Transverse colon (tissue), 4 donors: ENCODE measurements around the gene PCDH7. TPM values are rescaled to one million over a fixed set of nuclear protein-coding genes. Genes with fewer than 3 reads are reported as not detected.

Experiments
- DNase-seq: peaks from one replicate; pipeline ENCODE4 v3.0.0-alpha.2; 2019
- H3K27ac ChIP-seq, 4 donors: fragments of 200-600 bp; sonication (generic); 2 replicates each; pipeline ENCODE4 v1.5.1; 2016 to 2018; ENCODE audit warnings: inconsistent platforms in 4 of 4
- H3K27me3 ChIP-seq: fragments of 200-600 bp; sonication (generic); 2 replicates; pipeline ENCODE4 v1.5.1; 2017; ENCODE audit warnings: inconsistent platforms
- H3K36me3 ChIP-seq, 4 donors: fragments of 200-600 bp; sonication (generic); 2 replicates each; pipeline ENCODE4 v1.5.1; 2017 to 2019; ENCODE audit warnings: inconsistent platforms in 4 of 4
- H3K4me1 ChIP-seq, 4 donors: fragments of 200-600 bp; sonication (generic); 2 replicates each; pipeline ENCODE4 v1.5.1; 2017 to 2020; ENCODE audit warnings: inconsistent platforms in 4 of 4
- H3K4me3 ChIP-seq, 4 donors: fragments of 200-600 bp; sonication (generic); 1 replicate in 1 of 4; 2 replicates in 3 of 4; pipeline versions ENCODE4 v1.5.1 to v1.6.1; 2017 to 2019; ENCODE audit warnings: inconsistent platforms in 4 of 4
- H3K9me3 ChIP-seq, 2 donors: fragments of 200-600 bp; sonication (generic); 2 replicates each; pipeline ENCODE4 v1.5.1; 2017 to 2019; ENCODE audit warnings: inconsistent platforms in 2 of 2
- EP300 ChIP-seq: sonication (generic); formaldehyde crosslinking; IDR thresholded peaks from one replicate; pipeline ENCODE4 v1.6.1; 2017; ENCODE audit warnings: antibody characterized with exemption, low read depth
- POLR2A ChIP-seq: fragments of 450-650 bp; IDR thresholded peaks from one replicate; pipeline ENCODE4 v1.6.1; 2016; ENCODE audit warnings: antibody characterized with exemption, mild to moderate bottlenecking, moderate library complexity
- POLR2AphosphoS5 ChIP-seq, 3 donors: sonication (generic); formaldehyde crosslinking; IDR thresholded peaks; one replicate each; pipeline ENCODE4 v1.6.1; 2016; ENCODE audit warnings: antibody characterized with exemption in 3 of 3
- WGBS, 2 donors: methylation state at CpG; one replicate each; pipeline ENCODE4 v1.1.5; 2018; ENCODE audit warnings: low coverage in 1 of 2; 5-methylcytosine and 5-hydroxymethylcytosine counted together
- in situ Hi-C, 4 donors: fragments of 200-750 bp; cut with MboI; loops; one replicate each; pipeline versions ENCODE4 v1.15.0 to v1.15.1; 2017; ENCODE audit warnings: low sequenced_read_pairs in 3 of 4, low pct_ligation_motif_present in 1 of 4, low pct_unique_long_range_greater_than_20kb in 1 of 4
- intact Hi-C: fragments of 100-400 bp; cut with DNase I; formaldehyde crosslinking; loops from one replicate; pipeline ENCODE4 v1.15.1; 2023; ENCODE audit warnings: low total_unique reads
- total RNA-seq, 4 donors: library from RNA; depleted of rRNA; stranded (reverse); fragments of >200 nt; gene quantifications; one replicate each; pipeline ENCODE4 v1.1.0, GENCODE V29; 2016
- TF ChIP-seq, protein P1 (sequence below), 5 experiments: fragments of 200-600 bp in 3 of 5; fragments of 450-650 bp in 2 of 5; sonication (generic) in 3 of 5; IDR thresholded peaks; 1 replicate in 2 of 5; 2 replicates in 3 of 5; pipeline ENCODE4 v1.5.1; 2016 to 2017; ENCODE audit warnings: antibody characterized with exemption in 5 of 5, inconsistent platforms in 3 of 5, mild to moderate bottlenecking in 2 of 5, moderate library complexity in 1 of 5

PCDH7 gene
- total RNA-seq, 4 donors from 2014 or later = 21.0 to 114 (median 26.1) TPM

DNA sequence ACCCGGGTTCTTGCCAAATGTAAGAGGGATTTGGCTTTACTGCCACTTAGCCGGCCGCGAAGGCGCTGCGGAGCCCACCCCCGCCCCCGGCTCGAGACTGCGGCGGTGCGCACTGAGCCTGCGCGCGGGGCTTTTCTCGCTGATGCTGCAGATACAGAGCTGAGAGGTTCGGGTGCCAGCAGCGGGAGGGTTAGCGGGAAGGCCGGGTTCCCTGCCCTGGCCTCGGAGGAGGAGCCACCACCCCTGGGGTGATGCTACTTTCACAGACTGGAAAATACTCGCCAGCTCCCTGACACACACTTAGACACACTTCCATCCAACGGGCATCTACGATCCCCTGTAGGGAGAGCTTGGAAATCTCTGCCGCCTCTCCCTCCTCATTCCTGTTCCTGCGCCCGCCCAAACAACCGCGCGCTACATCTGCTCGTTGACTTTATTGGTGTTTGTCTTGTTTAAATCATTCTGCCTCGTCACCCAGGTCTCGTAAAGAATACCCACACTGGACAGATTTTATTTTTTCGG, 2.1 kb upstream of the PCDH7 start:
- H3K4me3 ChIP-seq = peak overlapping the region; percentile 39 to 73 (median 46)
- in situ Hi-C loops = loop anchor here in 3 of 4 donors (25.0 kb wide), 3 partner anchors 319 to 969 kb away; no protein-coding TSS in a partner anchor
- TF ChIP-seq POLR2AphosphoS5 (IDR thresholded peaks at IDR 0.05) (no peak), EP300 (no peak), POLR2A (no peak)
- TF ChIP-seq, protein P1, sequence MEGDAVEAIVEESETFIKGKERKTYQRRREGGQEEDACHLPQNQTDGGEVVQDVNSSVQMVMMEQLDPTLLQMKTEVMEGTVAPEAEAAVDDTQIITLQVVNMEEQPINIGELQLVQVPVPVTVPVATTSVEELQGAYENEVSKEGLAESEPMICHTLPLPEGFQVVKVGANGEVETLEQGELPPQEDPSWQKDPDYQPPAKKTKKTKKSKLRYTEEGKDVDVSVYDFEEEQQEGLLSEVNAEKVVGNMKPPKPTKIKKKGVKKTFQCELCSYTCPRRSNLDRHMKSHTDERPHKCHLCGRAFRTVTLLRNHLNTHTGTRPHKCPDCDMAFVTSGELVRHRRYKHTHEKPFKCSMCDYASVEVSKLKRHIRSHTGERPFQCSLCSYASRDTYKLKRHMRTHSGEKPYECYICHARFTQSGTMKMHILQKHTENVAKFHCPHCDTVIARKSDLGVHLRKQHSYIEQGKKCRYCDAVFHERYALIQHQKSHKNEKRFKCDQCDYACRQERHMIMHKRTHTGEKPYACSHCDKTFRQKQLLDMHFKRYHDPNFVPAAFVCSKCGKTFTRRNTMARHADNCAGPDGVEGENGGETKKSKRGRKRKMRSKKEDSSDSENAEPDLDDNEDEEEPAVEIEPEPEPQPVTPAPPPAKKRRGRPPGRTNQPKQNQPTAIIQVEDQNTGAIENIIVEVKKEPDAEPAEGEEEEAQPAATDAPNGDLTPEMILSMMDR (IDR thresholded peaks at IDR 0.05) = no peak
- no peaks in the 10 kb centered on the region for H3K36me3 ChIP-seq
- peaks cover 4 to 63% (median 23%) of the 10 kb centered on the region in 4 donors for H3K4me1 ChIP-seq
- H3K27me3 ChIP-seq = peaks cover 59% of the 10 kb centered on the region
- peak; percentile 19 for DNase-seq
- peak overlapping the region; percentile 67 to 89 (median 80) for H3K27ac ChIP-seq
- no peaks in the 10 kb centered on the region for H3K9me3 ChIP-seq
- intact Hi-C loops = no loop called here
- 3 to 5% methylated on average over 10 to 23 of the region's 34 CpGs for WGBS, 2 donors

DNA sequence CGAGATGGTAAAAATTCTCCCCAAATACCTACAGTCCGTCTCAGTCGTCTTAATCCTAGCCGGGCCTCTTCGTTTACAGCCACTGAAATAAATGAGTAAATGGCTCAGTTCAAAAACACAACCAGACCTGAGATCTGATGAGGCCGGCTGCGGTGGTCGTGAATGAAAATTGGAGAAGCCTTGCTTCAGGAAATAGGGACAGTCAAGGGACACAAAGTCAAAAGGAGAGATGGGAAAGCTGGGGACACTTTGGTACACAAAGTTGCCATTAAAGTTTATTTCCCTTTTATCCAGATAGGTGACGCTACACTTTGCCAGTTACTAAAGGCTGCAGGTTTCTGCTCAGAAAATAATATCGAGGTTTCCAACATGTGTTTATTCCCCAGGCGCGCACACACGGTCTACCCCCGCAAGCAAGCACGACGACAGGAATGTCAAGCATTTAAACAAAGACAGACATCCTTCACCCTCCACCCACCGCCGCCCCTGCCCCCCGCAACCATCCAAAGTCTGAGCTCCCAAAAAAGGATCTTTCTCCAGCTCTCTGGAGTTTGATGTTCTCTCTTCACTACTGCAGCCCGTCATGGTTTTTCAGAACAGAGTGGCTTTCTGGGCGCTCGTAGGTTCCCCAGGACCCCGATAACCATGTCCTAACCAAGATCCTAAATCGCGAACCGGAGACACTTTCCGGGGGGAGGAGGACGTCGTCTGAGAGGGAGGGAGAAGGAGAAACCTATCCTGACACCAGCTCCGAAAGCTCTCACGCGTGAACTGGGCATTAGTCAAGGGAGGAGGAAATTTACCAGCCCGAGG, 1.3 kb upstream of the PCDH7 start:
- Histone ChIP-seq H3K27ac (peak overlapping the region; percentile 67 to 89 (median 80)), H3K4me1 (peaks cover 4 to 63% (median 23%) of the 10 kb centered on the region in 4 donors), H3K4me3 (peak overlapping the region; percentile 45 to 73 (median 54)), H3K9me3 (no peaks in the 10 kb centered on the region), H3K27me3 (peaks cover 66% of the 10 kb centered on the region), H3K36me3 (no peaks in the 10 kb centered on the region)
- intact Hi-C loops = no loop called here
- TF ChIP-seq EP300 (no peak), POLR2A (no peak), POLR2AphosphoS5 (IDR thresholded peaks at IDR 0.05) (no peak)
- TF ChIP-seq, protein P1 (IDR thresholded peaks at IDR 0.05) = peak in 2 of 5 experiments; percentile 13 to 15
- 0 to 4% methylated on average over 8 to 33 of the region's 33 CpGs for WGBS, 2 donors
- in situ Hi-C loops = loop anchor here in 3 of 4 donors (25.0 kb wide), 3 partner anchors 318 to 968 kb away; no protein-coding TSS in a partner anchor
- DNase-seq = no peak

DNA sequence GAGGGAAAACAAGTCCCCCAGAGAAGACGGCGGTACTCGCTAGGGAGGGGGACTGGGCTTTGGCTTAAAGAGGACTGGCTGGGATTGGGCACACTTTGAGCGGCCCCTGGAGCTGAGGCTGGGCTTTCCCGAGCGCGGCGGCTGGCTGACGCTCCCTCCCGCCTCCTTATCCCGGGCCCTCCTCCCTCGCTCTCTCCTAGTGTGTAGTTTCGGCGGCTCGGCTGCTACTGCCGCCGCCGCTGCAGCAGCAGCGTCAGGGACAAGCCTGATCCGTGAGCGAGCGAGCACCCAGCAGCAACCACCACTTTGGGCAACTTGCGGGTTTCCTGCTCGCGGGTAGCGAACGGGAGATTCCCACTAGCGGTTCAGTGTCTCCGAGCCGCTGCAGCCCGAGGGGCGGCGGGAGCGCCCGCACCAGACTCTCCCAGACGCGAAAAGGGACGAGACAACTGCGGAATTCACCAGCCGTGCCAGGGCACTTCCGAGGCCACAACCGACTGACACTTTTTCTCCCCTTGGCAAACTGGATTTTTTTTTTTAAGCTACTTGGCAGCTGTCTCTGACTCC, 632 bp upstream of the PCDH7 start:
- in situ Hi-C loops (loop anchor here in 3 of 4 donors (25.0 kb wide), 3 partner anchors 318 to 968 kb away; no protein-coding TSS in a partner anchor), intact Hi-C loops (loop anchor here (10.0 kb wide), 1 partner anchor 155 kb away; no protein-coding TSS in a partner anchor)
- WGBS, 2 donors = 0 to 6% methylated on average over 1 to 42 of the region's 42 CpGs
- peak overlapping the region; percentile 67 to 89 (median 80) for H3K27ac ChIP-seq
- peaks cover 72% of the 10 kb centered on the region for H3K27me3 ChIP-seq
- peak overlapping the region; percentile 45 to 73 (median 54) for H3K4me3 ChIP-seq
- H3K4me1 ChIP-seq = peaks cover 4 to 63% (median 23%) of the 10 kb centered on the region in 4 donors
- DNase-seq = peak; percentile 40
- H3K36me3 ChIP-seq = no peaks in the 10 kb centered on the region
- peak in 2 of 3 donors; percentile 18 to 21 for TF ChIP-seq POLR2AphosphoS5 (IDR thresholded peaks at IDR 0.05)
- no peak for TF ChIP-seq EP300
- H3K9me3 ChIP-seq = no peaks in the 10 kb centered on the region

DNA sequence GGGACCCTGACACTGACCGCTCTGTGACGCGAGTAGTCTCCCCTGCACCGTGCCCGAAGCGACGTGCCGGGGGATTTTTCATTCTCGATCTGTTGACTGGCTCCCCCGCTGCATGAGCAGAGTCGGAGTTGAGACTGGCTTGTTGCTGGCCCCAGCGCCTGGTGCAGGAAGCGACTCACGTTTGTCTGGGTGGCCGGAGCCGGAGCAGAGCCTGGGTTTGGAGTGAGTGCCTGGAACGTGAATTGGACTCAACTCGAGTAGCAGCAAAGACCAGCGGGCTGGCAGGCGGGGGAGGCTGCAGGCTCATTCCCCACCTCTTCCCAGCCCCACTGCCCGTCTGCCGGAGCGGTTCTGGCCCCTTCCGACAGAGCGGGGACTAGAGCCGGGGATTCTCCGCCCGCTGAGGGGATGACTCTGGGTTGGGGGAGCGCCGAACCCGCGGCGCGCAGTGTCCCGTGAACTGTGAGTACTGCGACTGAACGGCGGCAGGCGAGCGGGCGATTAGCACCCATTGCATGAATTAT, 554 bp downstream of the PCDH7 start:
- peak; percentile 12 for DNase-seq
- in situ Hi-C loops = loop anchor here in 3 of 4 donors (25.0 kb wide), 3 partner anchors 317 to 967 kb away; no protein-coding TSS in a partner anchor
- intact Hi-C loops = loop anchor here (10.0 kb wide), 1 partner anchor 154 kb away; no protein-coding TSS in a partner anchor
- WGBS, 2 donors = 14% methylated on average over 41 of the region's 41 CpGs; no CpG with 5 or more reads in 1 of the 2 donors
- Histone ChIP-seq H3K9me3 (no peaks in the 10 kb centered on the region), H3K27ac (peak overlapping the region; percentile 67 to 89 (median 80)), H3K36me3 (no peaks in the 10 kb centered on the region), H3K4me3 (peak overlapping the region; percentile 45 to 73 (median 54)), H3K4me1 (peaks cover 4 to 63% (median 23%) of the 10 kb centered on the region in 4 donors), H3K27me3 (peaks cover 72% of the 10 kb centered on the region)
- TF ChIP-seq POLR2AphosphoS5 (IDR thresholded peaks at IDR 0.05) (no peak), POLR2A (no peak), EP300 (no peak)
- TF ChIP-seq, protein P1 (IDR thresholded peaks at IDR 0.05) = no peak
